HG03135 (cell line): ENCODE results near the gene TK2.
"Not testable (repeated sequence)": the region's sequence is repeated elsewhere in the genome, so short reads cannot be mapped to it uniquely, and the experiment has no call there.

Experiments
- ATAC-seq: cut with Tn5 transposase; IDR thresholded peaks from one replicate; pipeline ENCODE4 v1.9.1; 2021; ENCODE audit warnings: mild to moderate bottlenecking, moderate library complexity; ENCODE audit not compliant: unreplicated experiment

Gene TK2

GRCh38 chr16:66574081-66574480 is 24.2 kb upstream of the TK2 start:
- ATAC-seq, result no peak

GRCh38 chr16:66572356-66572755 is 22.4 kb upstream of the TK2 start:
- no peak for ATAC-seq

- ATAC-seq, result no peak
Observed at GRCh38 chr16:66569827-66570405, 20.0 kb upstream of the TK2 start.

GRCh38 chr16:66569131-66569530 is 19.2 kb upstream of the TK2 start:
- no peak for ATAC-seq

- no peak for ATAC-seq
Observed at GRCh38 chr16:66568355-66568754, 18.4 kb upstream of the TK2 start.

GRCh38 chr16:66567270-66567669 is 17.3 kb upstream of the TK2 start:
- not testable (repeated sequence) for ATAC-seq

- ATAC-seq, result no peak
Observed at GRCh38 chr16:66566051-66566901, 16.4 kb upstream of the TK2 start, which contains the start of gene CMTM1. CMTM1 (plus strand) TSS chr16:66566439; CDS start chr16:66566514, 75 bp downstream.

GRCh38 chr16:66563574-66564334 is 13.8 kb upstream of the TK2 start:
- ATAC-seq, result no peak

- ATAC-seq, result no peak
Observed at GRCh38 chr16:66562986-66563385, 13.1 kb upstream of the TK2 start.

GRCh38 chr16:66562409-66562808 is 12.5 kb upstream of the TK2 start:
- no peak for ATAC-seq

- no peak for ATAC-seq
Observed at GRCh38 chr16:66561381-66562080, 11.6 kb upstream of the TK2 start.

- ATAC-seq, result no peak
Observed at GRCh38 chr16:66560107-66560506, 10.2 kb upstream of the TK2 start.

- ATAC-seq, result no peak
Observed at GRCh38 chr16:66554495-66554894, 4.6 kb upstream of the TK2 start.

GRCh38 chr16:66554021-66554420 is 4.1 kb upstream of the TK2 start:
- ATAC-seq, result no peak

- ATAC-seq, result no peak
Observed at GRCh38 chr16:66553223-66553622, 3.3 kb upstream of the TK2 start.

GRCh38 chr16:66552286-66553177 is 2.6 kb upstream of the TK2 start, which contains the start of gene CKLF:
CKLF (plus strand) TSS chr16:66552576; CDS start chr16:66552716, 140 bp downstream.
- ATAC-seq, result peak; percentile 57

GRCh38 chr16:66551788-66552285 is 1.9 kb upstream of the TK2 start:
- ATAC-seq, result no peak

GRCh38 chr16:66551348-66551759 is 1.4 kb upstream of the TK2 start:
- no peak for ATAC-seq

- no peak for ATAC-seq
Observed at GRCh38 chr16:66548868-66549267, 1.1 kb downstream of the TK2 start.

- no peak for ATAC-seq
Observed at GRCh38 chr16:66548068-66548467, 1.9 kb downstream of the TK2 start.
